ENCODE results near the gene SLPI. TPM values are rescaled to one million over a fixed set of nuclear protein-coding genes. Genes with fewer than 3 reads are reported as not detected.
A peak's percentile ranks its signal among the peaks of the same experiment; 100 is the strongest.

The SLPI gene
- total RNA-seq, 1 donor from 2014 or later, result 68.1 TPM

- DNase-seq (ENCODE audit: low read depth), result no peak
- H3K4me3 ChIP-seq (ENCODE audit: low read depth, low read length), result no peak overlapping the region
- no peak for TF ChIP-seq CTCF (conservative IDR thresholded peaks at IDR 0.05; ENCODE audit: low read depth, low read length)
These were observed 21.0 kb upstream of the SLPI start for GRCh38 chr20:45275338-45275737.

GRCh38 chr20:45269754-45270270 is 15.4 kb upstream of the SLPI start:
- H3K4me3 ChIP-seq (ENCODE audit: low read depth, low read length), result no peak overlapping the region
- DNase-seq (ENCODE audit: low read depth), result no peak
- TF ChIP-seq CTCF (conservative IDR thresholded peaks at IDR 0.05; ENCODE audit: low read depth, low read length), result no peak

GRCh38 chr20:45269056-45269455 is 14.7 kb upstream of the SLPI start:
- no peak for TF ChIP-seq CTCF (conservative IDR thresholded peaks at IDR 0.05; ENCODE audit: low read depth, low read length)
- H3K4me3 ChIP-seq (ENCODE audit: low read depth, low read length), result no peak overlapping the region
- no peak for DNase-seq (ENCODE audit: low read depth)

GRCh38 chr20:45268531-45268930 is 14.2 kb upstream of the SLPI start:
- no peak for TF ChIP-seq CTCF (conservative IDR thresholded peaks at IDR 0.05; ENCODE audit: low read depth, low read length)
- no peak for DNase-seq (ENCODE audit: low read depth)
- no peak overlapping the region for H3K4me3 ChIP-seq (ENCODE audit: low read depth, low read length)

GRCh38 chr20:45266977-45267376 is 12.6 kb upstream of the SLPI start:
- TF ChIP-seq CTCF (conservative IDR thresholded peaks at IDR 0.05; ENCODE audit: low read depth, low read length), result no peak
- no peak overlapping the region for H3K4me3 ChIP-seq (ENCODE audit: low read depth, low read length)
- DNase-seq (ENCODE audit: low read depth), result peak; percentile 50

- TF ChIP-seq CTCF (conservative IDR thresholded peaks at IDR 0.05; ENCODE audit: low read depth, low read length), result no peak
- DNase-seq (ENCODE audit: low read depth), result no peak
- H3K4me3 ChIP-seq (ENCODE audit: low read depth, low read length), result no peak overlapping the region
These were observed 9.3 kb upstream of the SLPI start for GRCh38 chr20:45263556-45264266.

GRCh38 chr20:45258664-45259063 is 4.3 kb upstream of the SLPI start:
- no peak for DNase-seq (ENCODE audit: low read depth)
- TF ChIP-seq CTCF (conservative IDR thresholded peaks at IDR 0.05; ENCODE audit: low read depth, low read length), result no peak
- no peak overlapping the region for H3K4me3 ChIP-seq (ENCODE audit: low read depth, low read length)
